SK-N-SH (cell line): Measurements from ENCODE around the gene TMEM41B.

ENCODE experiments used
- ELF1 ChIP-seq: IDR thresholded peaks from 2 replicates; pipeline ENCODE4 v1.4.0; 2012
- EP300 ChIP-seq, 2 experiments: IDR thresholded peaks; 2 replicates each; pipeline versions ENCODE4 v1.4.0 to v1.6.1; 2012; ENCODE audit warnings: borderline replicate concordance in 1 of 2, low read depth in 1 of 2, low read length in 1 of 2
- FOSL2 ChIP-seq: IDR thresholded peaks from 2 replicates; pipeline ENCODE4 v1.4.0; 2012; ENCODE audit warnings: low read depth, mild to moderate bottlenecking, moderate library complexity, borderline replicate concordance
- FOXM1 ChIP-seq: IDR thresholded peaks from 2 replicates; pipeline ENCODE4 v1.4.0; 2012; ENCODE audit warnings: low read depth, mild to moderate bottlenecking
- GABPA ChIP-seq: IDR thresholded peaks from 2 replicates; pipeline ENCODE4 v1.4.0; 2012; ENCODE audit warnings: low read depth, mild to moderate bottlenecking
- MXI1 ChIP-seq: IDR thresholded peaks from 2 replicates; pipeline ENCODE4 v1.6.1; 2012; ENCODE audit warnings: mild to moderate bottlenecking, low read depth, low read length, improper control_type of control experiment
- RAD21 ChIP-seq: IDR thresholded peaks from 2 replicates; pipeline ENCODE4 v1.6.1; 2012; ENCODE audit warnings: mild to moderate bottlenecking, low read length
- RCOR1 ChIP-seq: fragments of 150-350 bp; IDR thresholded peaks from 2 replicates; pipeline ENCODE4 v1.6.1; 2017; ENCODE audit warnings: antibody characterized with exemption, low read length
- TAF1 ChIP-seq: IDR thresholded peaks from 2 replicates; pipeline ENCODE4 v1.6.1; 2012; ENCODE audit warnings: low read depth, mild to moderate bottlenecking, low read length, moderate library complexity, borderline replicate concordance
- YY1 ChIP-seq: IDR thresholded peaks from 2 replicates; pipeline ENCODE4 v1.4.0; 2012; ENCODE audit warnings: low read depth, mild to moderate bottlenecking
- TF ChIP-seq, protein P1 (sequence below): fragments of 200-600 bp; sonication (generic); IDR thresholded peaks from 2 replicates; pipeline ENCODE4 v1.6.1; 2017; ENCODE audit warnings: antibody characterized with exemption, mild to moderate bottlenecking, moderate library complexity
- TF ChIP-seq, protein P2 (sequence below): IDR thresholded peaks from 2 replicates; pipeline ENCODE4 v1.4.0; 2012; ENCODE audit warnings: low read depth
- TF ChIP-seq, protein P3 (sequence below): IDR thresholded peaks from 2 replicates; pipeline ENCODE4 v1.6.1; 2012; ENCODE audit warnings: mild to moderate bottlenecking, low read depth, low read length, moderate library complexity

DNA sequence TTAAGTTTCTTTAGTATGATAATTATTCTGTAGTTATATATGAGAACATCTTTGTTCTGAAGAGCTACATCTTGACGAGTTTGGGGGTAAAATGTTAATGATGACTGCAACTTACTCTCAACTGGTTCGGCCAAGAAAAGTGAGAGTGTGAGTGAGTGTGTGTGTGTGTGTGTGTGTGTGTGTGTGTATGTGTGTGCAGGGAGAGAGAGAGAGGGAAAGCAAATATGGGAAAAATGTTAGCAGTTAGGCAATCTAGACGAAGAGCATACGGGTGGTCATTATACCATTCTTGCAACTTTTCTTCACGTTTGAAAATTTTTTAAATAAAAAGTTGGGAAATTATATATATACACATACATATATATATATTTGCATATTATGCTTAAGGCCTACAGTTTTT lies 18.3 kb upstream of the TMEM41B start:
- TF ChIP-seq, protein P1, sequence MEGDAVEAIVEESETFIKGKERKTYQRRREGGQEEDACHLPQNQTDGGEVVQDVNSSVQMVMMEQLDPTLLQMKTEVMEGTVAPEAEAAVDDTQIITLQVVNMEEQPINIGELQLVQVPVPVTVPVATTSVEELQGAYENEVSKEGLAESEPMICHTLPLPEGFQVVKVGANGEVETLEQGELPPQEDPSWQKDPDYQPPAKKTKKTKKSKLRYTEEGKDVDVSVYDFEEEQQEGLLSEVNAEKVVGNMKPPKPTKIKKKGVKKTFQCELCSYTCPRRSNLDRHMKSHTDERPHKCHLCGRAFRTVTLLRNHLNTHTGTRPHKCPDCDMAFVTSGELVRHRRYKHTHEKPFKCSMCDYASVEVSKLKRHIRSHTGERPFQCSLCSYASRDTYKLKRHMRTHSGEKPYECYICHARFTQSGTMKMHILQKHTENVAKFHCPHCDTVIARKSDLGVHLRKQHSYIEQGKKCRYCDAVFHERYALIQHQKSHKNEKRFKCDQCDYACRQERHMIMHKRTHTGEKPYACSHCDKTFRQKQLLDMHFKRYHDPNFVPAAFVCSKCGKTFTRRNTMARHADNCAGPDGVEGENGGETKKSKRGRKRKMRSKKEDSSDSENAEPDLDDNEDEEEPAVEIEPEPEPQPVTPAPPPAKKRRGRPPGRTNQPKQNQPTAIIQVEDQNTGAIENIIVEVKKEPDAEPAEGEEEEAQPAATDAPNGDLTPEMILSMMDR = no peak
- TF ChIP-seq RAD21 (no peak), FOXM1 (no peak), MXI1 (no peak), YY1 (no peak), ELF1 (no peak), EP300 (IDR thresholded peaks at IDR 0.05; ENCODE audit: borderline replicate concordance in 1 of 2, low read depth in 1 of 2, low read length in 1 of 2) (no peak), GABPA (no peak), TAF1 (no peak), RCOR1 (no peak), FOSL2 (no peak)
- TF ChIP-seq, protein P2, sequence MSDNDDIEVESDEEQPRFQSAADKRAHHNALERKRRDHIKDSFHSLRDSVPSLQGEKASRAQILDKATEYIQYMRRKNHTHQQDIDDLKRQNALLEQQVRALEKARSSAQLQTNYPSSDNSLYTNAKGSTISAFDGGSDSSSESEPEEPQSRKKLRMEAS = no peak
- TF ChIP-seq, protein P3, sequence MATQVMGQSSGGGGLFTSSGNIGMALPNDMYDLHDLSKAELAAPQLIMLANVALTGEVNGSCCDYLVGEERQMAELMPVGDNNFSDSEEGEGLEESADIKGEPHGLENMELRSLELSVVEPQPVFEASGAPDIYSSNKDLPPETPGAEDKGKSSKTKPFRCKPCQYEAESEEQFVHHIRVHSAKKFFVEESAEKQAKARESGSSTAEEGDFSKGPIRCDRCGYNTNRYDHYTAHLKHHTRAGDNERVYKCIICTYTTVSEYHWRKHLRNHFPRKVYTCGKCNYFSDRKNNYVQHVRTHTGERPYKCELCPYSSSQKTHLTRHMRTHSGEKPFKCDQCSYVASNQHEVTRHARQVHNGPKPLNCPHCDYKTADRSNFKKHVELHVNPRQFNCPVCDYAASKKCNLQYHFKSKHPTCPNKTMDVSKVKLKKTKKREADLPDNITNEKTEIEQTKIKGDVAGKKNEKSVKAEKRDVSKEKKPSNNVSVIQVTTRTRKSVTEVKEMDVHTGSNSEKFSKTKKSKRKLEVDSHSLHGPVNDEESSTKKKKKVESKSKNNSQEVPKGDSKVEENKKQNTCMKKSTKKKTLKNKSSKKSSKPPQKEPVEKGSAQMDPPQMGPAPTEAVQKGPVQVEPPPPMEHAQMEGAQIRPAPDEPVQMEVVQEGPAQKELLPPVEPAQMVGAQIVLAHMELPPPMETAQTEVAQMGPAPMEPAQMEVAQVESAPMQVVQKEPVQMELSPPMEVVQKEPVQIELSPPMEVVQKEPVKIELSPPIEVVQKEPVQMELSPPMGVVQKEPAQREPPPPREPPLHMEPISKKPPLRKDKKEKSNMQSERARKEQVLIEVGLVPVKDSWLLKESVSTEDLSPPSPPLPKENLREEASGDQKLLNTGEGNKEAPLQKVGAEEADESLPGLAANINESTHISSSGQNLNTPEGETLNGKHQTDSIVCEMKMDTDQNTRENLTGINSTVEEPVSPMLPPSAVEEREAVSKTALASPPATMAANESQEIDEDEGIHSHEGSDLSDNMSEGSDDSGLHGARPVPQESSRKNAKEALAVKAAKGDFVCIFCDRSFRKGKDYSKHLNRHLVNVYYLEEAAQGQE = no peak
